Measurements from ENCODE around the gene DEK. TPM values are rescaled to one million over a fixed set of nuclear protein-coding genes. Genes with fewer than 3 reads are reported as not detected.
A peak's percentile ranks its signal among the peaks of the same experiment; 100 is the strongest.

The DEK gene
- polyA plus RNA-seq, 2 of the 4 experiments (the other 2 are of a cell fraction), result 96.4 to 146 TPM

GRCh38 chr6:18243302-18243893, 20.9 kb downstream of the DEK start:
- POLR2A ChIA-PET, result no interaction called here
- no peak for TF ChIP-seq RARB (CRISPR knock-in tag; IDR thresholded peaks at IDR 0.05)
- no peak for TF ChIP-seq CTCF (IDR thresholded peaks at IDR 0.05)
- TF ChIP-seq MAZ (IDR thresholded peaks at IDR 0.05; ENCODE audit: borderline replicate concordance, low read depth, low read length), result no peak
- TF ChIP-seq KDM1A (IDR thresholded peaks at IDR 0.05; ENCODE audit: low read depth), result no peak
- no peak for TF ChIP-seq TP53 (CRISPR knock-in tag; IDR thresholded peaks at IDR 0.05)
- TF ChIP-seq HOXB13 (CRISPR knock-in tag; IDR thresholded peaks at IDR 0.05; ENCODE audit: low read depth), result no peak
- TF ChIP-seq SMC3 (IDR thresholded peaks at IDR 0.05), result no peak
- TF ChIP-seq CBX2 (IDR thresholded peaks at IDR 0.05; ENCODE audit: borderline replicate concordance, low read depth), result no peak
- no peak for TF ChIP-seq EHMT2 (IDR thresholded peaks at IDR 0.05; ENCODE audit: low read depth)
- no peak for TF ChIP-seq CBX8 (IDR thresholded peaks at IDR 0.05)
- no peak for TF ChIP-seq ZNF302 (CRISPR knock-in tag; IDR thresholded peaks at IDR 0.05)
- TF ChIP-seq JUNB (IDR thresholded peaks at IDR 0.05), result no peak
- no peak for TF ChIP-seq NR3C1 (IDR thresholded peaks at IDR 0.05)
- TF ChIP-seq TFCP2L1 (CRISPR knock-in tag; IDR thresholded peaks at IDR 0.05), result no peak
- no peak for TF ChIP-seq E2F6 (IDR thresholded peaks at IDR 0.05; ENCODE audit: borderline replicate concordance, low read depth)
- TF ChIP-seq NPAS2 (CRISPR knock-in tag; IDR thresholded peaks at IDR 0.05; ENCODE audit: borderline replicate concordance), result no peak
- no peak for TF ChIP-seq ELK1 (IDR thresholded peaks at IDR 0.05; ENCODE audit: low read depth, low read length)
- TF ChIP-seq CHD4 (IDR thresholded peaks at IDR 0.05; ENCODE audit: borderline replicate concordance), result no peak
- TF ChIP-seq SREBF2 (IDR thresholded peaks at IDR 0.05), result no peak
- no peak for TF ChIP-seq KDM5A (IDR thresholded peaks at IDR 0.05)
- WGBS (ENCODE audit: missing lambda C conversion rate), result 86% methylated on average over 3 of the region's 3 CpGs
- H3K27ac ChIP-seq, result peak overlapping the region; percentile 44 to 87; a peak in 2 of 6 replicates
- DNase-seq (ENCODE audit: low read depth in 1 of 2, low spot score in 1 of 2) (no peak), FAIRE-seq (no peak), ATAC-seq (no peak)
- no peaks in the 10 kb centered on the region for H3K9me3 ChIP-seq
- H3K4me1 ChIP-seq, result peaks cover 24% of the 10 kb centered on the region
- CTCF ChIA-PET, result no interaction called here
- H3K4me2 ChIP-seq, result no peak overlapping the region
- H3K4me3 ChIP-seq, result no peak overlapping the region

- Histone ChIP-seq H3K4me2 (peak overlapping the region; percentile 14; the same call in 1 of the 3 replicates), H3K4me3 (no peak overlapping the region), H3K27ac (peak overlapping the region; percentile 68 to 87), H3K4me1 (peaks cover 24% of the 10 kb centered on the region), H3K9me3 (no peaks in the 10 kb centered on the region)
- WGBS (ENCODE audit: missing lambda C conversion rate), result 77% methylated on average over 11 of the region's 11 CpGs
- ATAC-seq (peak; percentile 88 to 98), DNase-seq (ENCODE audit: low read depth in 1 of 2, low spot score in 1 of 2) (peak in 1 of 2 experiments; percentile 70), FAIRE-seq (no peak)
- ChIA-PET POLR2A (no interaction called here), CTCF (interaction anchor here (0.6 kb wide), 1 partner anchor 1545 kb away, joined by 3 read pairs; no protein-coding TSS in a partner anchor)
- TF ChIP-seq CBX2 (IDR thresholded peaks at IDR 0.05; ENCODE audit: borderline replicate concordance, low read depth), result no peak
- TF ChIP-seq FOSL2 (IDR thresholded peaks at IDR 0.05), result no peak
- peak; percentile 60 for TF ChIP-seq FOSL2 (CRISPR knock-in tag; IDR thresholded peaks at IDR 0.05)
- 0 out of 4 replicates have a peak, but pooled peaks of 1 of the 2 experiments have one; percentile 21 for TF ChIP-seq CEBPB (IDR thresholded peaks at IDR 0.05)
- no peak for TF ChIP-seq FOXS1 (CRISPR knock-in tag; IDR thresholded peaks at IDR 0.05)
- no peak for TF ChIP-seq EHMT2 (IDR thresholded peaks at IDR 0.05; ENCODE audit: low read depth)
- no peak for TF ChIP-seq HMGXB4 (CRISPR knock-in tag; IDR thresholded peaks at IDR 0.05; ENCODE audit: borderline replicate concordance)
- TF ChIP-seq HOXB13 (CRISPR knock-in tag; IDR thresholded peaks at IDR 0.05; ENCODE audit: low read depth), result no peak
- peak in 1 of 2 experiments; percentile 26; a peak in 1 of 5 replicates for TF ChIP-seq JUN (IDR thresholded peaks at IDR 0.05)
- no peak for TF ChIP-seq HOXB5 (CRISPR knock-in tag; IDR thresholded peaks at IDR 0.05)
- no peak for TF ChIP-seq MAZ (IDR thresholded peaks at IDR 0.05; ENCODE audit: borderline replicate concordance, low read depth, low read length)
- no peak for TF ChIP-seq ZNF302 (CRISPR knock-in tag; IDR thresholded peaks at IDR 0.05)
Observed at GRCh38 chr6:18242062-18242851, 22.1 kb downstream of the DEK start.

Measured in A549 (cell line).